ENCODE measurements around the gene ADAM10. TPM values are rescaled to one million over a fixed set of nuclear protein-coding genes. Genes with fewer than 3 reads are reported as not detected.
A peak's percentile ranks its signal among the peaks of the same experiment; 100 is the strongest.

Gene ADAM10
- total and polyA plus RNA-seq, 2 of the 4 experiments (the other 2 are of a cell fraction) = 110 to 185 TPM

GRCh38 chr15:58543664-58544335 lies 205.7 kb downstream of the ADAM10 start:
- in situ Hi-C loops (cut with MboI; ENCODE audit: low sequenced_read_pairs) (no loop called here), intact Hi-C loops (cut with micrococcal nuclease) (no loop called here), dilution Hi-C loops (cut with HindIII; ENCODE audit: low sequenced_read_pairs, unreplicated experiment) (no loop called here)
- Histone ChIP-seq H3K4me2 (ENCODE audit: low read depth, low read length) (no peak overlapping the region), H4K8ac (ENCODE audit: low read depth in 2 of 2, low read length in 2 of 2) (no peak overlapping the region), H3K9ac (ENCODE audit: low read depth, low read length) (no peak overlapping the region), H3K56ac (ENCODE audit: extremely low read depth, insufficient read depth, low read length) (no peak overlapping the region), H3K9me1 (ENCODE audit: insufficient read depth, low read length) (peaks cover 22% of the 10 kb centered on the region), H3K23ac (ENCODE audit: low read depth, low read length) (no peak overlapping the region), H2BK120ac (ENCODE audit: low read depth, low read length) (no peak overlapping the region), H2AK5ac (ENCODE audit: low read depth, low read length) (no peak overlapping the region), H3K79me1 (ENCODE audit: low read depth in 1 of 2, low read length in 2 of 2) (no peaks in the 10 kb centered on the region), H3K36me3 (ENCODE audit: control insufficient read depth, insufficient read depth, low read length) (no peaks in the 10 kb centered on the region), H3K27me3 (ENCODE audit: control insufficient read depth, insufficient read depth, low read length) (peaks cover 10% of the 10 kb centered on the region; the same call in 1 of the 2 replicates), H4K91ac (ENCODE audit: insufficient read depth, low read depth, low read length) (no peak overlapping the region), H4K5ac (ENCODE audit: low read depth, low read length) (no peak overlapping the region), H3K4me1 (ENCODE audit: control insufficient read depth, insufficient read depth, low read length) (peaks cover 17% of the 10 kb centered on the region), H3K14ac (replicated peaks; ENCODE audit: low read depth, low read length) (no peak overlapping the region), H3K27ac (ENCODE audit: insufficient read depth, low read length) (no peak overlapping the region), H3K9me3 (ENCODE audit: control insufficient read depth, insufficient read depth, low read length) (no peaks in the 10 kb centered on the region), H2AFZ (replicated peaks; ENCODE audit: low read length, poor library complexity) (no peak overlapping the region), H4K20me1 (ENCODE audit: insufficient read depth, low read length) (no peaks in the 10 kb centered on the region), H2AK9ac (replicated peaks; ENCODE audit: low read depth, low read length, poor library complexity) (peak overlapping the region; percentile 25), H3K4ac (ENCODE audit: low read depth, low read length) (peak overlapping the region; percentile 39; the same call in 1 of the 2 replicates), H3K4me3 (ENCODE audit: insufficient read depth, low read depth, low read length) (no peak overlapping the region), H2BK5ac (ENCODE audit: low read depth, low read length, poor library complexity, severe bottlenecking) (no peak overlapping the region), H3K18ac (ENCODE audit: low read depth, low read length) (no peak overlapping the region), H2BK15ac (ENCODE audit: low read depth, low read length) (0 out of 3 replicates have a peak overlapping the region, but pooled peaks have one; percentile 63), H2BK20ac (ENCODE audit: low read depth, low read length) (no peak overlapping the region)
- WGBS, 2 experiments (ENCODE audit: extremely low coverage in 2 of 2, insufficient read length in 1 of 2) = 80% methylated on average over 5 of the region's 17 CpGs; no CpG with 5 or more reads in 1 of the 2 experiments
- no peak for ATAC-seq (ENCODE audit: low read depth)
- no TSS peak for BruUV-seq (replicated peaks)
- no peak for TF ChIP-seq RFX5 (IDR thresholded peaks at IDR 0.05; ENCODE audit: low read depth, low read length)
- no peak for TF ChIP-seq NFE2L2 (IDR thresholded peaks at IDR 0.05; ENCODE audit: low read depth, low read length)
- no peak for TF ChIP-seq USF2 (IDR thresholded peaks at IDR 0.05; ENCODE audit: low read depth, low read length)
- no peak for TF ChIP-seq MXI1 (IDR thresholded peaks at IDR 0.05; ENCODE audit: borderline replicate concordance, low read depth, low read length)
- TF ChIP-seq CEBPB (IDR thresholded peaks at IDR 0.05; ENCODE audit: low read depth, low read length) = no peak
- TF ChIP-seq CHD1 (IDR thresholded peaks at IDR 0.05; ENCODE audit: low read depth, low read length) = no peak
- TF ChIP-seq ELK1 (IDR thresholded peaks at IDR 0.05; ENCODE audit: borderline replicate concordance, low read depth, low read length) = no peak
- no peak for TF ChIP-seq MAFK (IDR thresholded peaks at IDR 0.05; ENCODE audit: low read depth, low read length)
- no peak for TF ChIP-seq SMC3 (IDR thresholded peaks at IDR 0.05; ENCODE audit: low read depth, low read length)
- TF ChIP-seq POLR2A (IDR thresholded peaks at IDR 0.05; ENCODE audit: low read depth, low read length) = no peak
- TF ChIP-seq FOS (IDR thresholded peaks at IDR 0.05; ENCODE audit: low read depth, low read length) = no peak
- TF ChIP-seq MAZ (IDR thresholded peaks at IDR 0.05; ENCODE audit: borderline replicate concordance, low read depth, low read length) = no peak
- DNase-seq = no peak
- ChIA-PET POLR2A (ENCODE audit: unreplicated experiment) (no interaction called here), CTCF (no interaction called here)
